NCI-H2107 treated with DMSO at 0.1 percent for 48 hours (cell line): ENCODE results near the gene GALNTL6.
A peak's percentile ranks its signal among the peaks of the same experiment; 100 is the strongest.
"Not testable (repeated sequence)": the region's sequence is repeated elsewhere in the genome, so short reads cannot be mapped to it uniquely, and the experiment has no call there.

ENCODE experiments used
- DNase-seq: peaks from one replicate; lab custom pipeline; 2025; ENCODE audit not compliant: unreplicated experiment; lab: John Stamatoyannopoulos, UW

The GALNTL6 gene

DNA sequence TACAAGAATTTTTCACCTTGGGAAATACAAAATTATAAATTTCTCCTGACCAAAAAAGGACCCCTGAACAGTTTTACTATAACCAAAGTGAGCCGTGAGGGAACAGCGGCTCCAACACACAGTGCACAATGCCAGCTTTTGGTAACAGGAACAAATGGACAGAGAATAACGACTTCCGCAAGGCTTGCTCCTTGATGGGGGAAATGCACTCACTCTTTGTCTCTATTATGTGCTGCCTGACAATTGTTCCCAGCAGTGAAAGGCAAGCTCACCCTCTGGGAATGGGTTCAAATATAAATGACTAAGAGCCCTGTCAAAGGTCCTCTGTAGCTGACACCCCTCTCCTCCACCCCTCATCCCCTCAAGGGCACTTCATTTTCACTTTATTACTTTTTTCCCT lies 1029.6 kb downstream of the GALNTL6 start:
- no peak for DNase-seq

DNA sequence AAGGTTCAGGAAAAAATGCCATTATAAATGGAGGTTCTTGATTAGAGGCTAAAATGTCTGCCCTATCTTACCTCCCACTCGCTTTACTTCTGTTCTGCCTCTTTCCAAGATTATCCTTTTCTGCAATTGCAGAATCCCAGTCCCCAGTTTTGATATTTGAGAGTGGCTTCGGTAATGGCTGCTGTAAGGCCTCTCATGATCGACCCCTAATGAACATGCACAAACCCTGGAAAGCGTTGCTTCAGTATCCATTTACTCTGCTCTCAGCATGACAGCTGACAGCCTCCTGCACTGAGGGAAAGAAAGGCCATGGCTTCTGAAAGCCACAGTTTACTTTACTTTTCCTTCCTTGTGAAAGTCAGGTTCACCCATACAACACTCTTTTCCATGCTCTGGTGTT lies 1030.0 kb downstream of the GALNTL6 start:
- DNase-seq = peak; percentile 31

GRCh38 chr4:172844556-172844955 lies 1031.4 kb downstream of the GALNTL6 start:
- no peak for DNase-seq

GRCh38 chr4:172845281-172845680 lies 1032.1 kb downstream of the GALNTL6 start:
- DNase-seq = no peak

GRCh38 chr4:172850838-172851237 lies 1037.6 kb downstream of the GALNTL6 start:
- DNase-seq = no peak

DNA sequence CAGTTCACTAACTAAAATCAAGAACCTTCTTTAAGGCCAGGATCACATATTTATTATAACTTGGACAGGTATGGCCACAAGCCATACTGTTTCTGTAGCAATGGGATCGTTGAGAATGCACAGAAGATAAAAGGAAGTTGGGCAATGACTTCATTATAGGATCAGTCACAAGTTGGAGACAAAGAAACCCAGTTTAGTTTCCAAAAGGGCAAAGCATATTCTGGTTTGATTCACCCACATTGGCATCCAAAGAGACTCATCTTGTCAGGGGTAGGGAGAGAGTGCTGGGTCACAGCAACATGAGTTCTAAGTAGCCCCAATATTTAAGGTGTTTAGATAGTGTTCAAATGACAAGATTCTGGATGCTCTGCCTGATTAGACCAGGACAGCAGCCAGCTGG lies 1038.3 kb downstream of the GALNTL6 start:
- DNase-seq = no peak

DNA sequence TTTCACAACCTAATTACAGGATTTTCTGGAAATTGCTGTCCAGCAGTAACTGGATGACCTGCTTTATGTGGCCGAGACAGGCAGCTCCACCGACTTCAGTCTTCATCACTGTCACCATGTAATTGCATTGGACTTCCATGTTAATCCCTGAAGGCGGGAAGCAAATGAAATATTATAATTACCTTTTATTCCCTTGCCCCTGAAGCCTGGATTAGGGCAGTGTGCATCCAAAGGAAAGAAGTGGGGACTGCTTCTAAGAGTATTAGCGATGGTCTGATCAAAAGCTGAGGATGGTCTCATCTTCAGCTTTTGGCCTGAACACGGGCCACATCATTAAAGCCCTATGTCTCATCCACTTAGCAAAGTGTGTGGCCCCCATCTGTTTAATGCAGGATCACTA lies 1043.8 kb downstream of the GALNTL6 start:
- DNase-seq = no peak

- no peak for DNase-seq
Measured at GRCh38 chr4:172858731-172859230, 1045.6 kb downstream of the GALNTL6 start.

- no peak for DNase-seq
Measured at GRCh38 chr4:172865103-172865502, 1051.9 kb downstream of the GALNTL6 start.

GRCh38 chr4:172865531-172866127 lies 1052.4 kb downstream of the GALNTL6 start:
- DNase-seq = no peak

- DNase-seq = no peak
Measured at GRCh38 chr4:172866421-172866820, 1053.2 kb downstream of the GALNTL6 start.

DNA sequence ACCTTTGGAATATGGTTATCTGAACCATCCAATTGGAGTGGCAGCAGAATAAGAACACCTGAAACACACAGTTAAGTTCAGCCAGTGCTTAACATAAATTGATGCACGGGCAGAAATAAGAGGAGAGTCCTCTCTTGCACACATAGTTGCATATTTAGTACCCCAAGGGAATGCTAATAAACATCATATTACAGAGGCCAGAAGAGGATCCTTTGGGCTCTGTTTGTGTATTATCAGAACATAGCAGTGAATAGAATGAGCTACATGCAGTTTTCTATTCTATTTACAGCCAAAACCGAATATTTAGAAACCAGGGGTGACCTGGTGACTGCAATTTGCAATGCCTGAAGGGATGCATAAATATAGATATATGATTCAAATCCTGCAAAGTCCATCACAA lies 1054.6 kb downstream of the GALNTL6 start:
- DNase-seq = no peak

DNA sequence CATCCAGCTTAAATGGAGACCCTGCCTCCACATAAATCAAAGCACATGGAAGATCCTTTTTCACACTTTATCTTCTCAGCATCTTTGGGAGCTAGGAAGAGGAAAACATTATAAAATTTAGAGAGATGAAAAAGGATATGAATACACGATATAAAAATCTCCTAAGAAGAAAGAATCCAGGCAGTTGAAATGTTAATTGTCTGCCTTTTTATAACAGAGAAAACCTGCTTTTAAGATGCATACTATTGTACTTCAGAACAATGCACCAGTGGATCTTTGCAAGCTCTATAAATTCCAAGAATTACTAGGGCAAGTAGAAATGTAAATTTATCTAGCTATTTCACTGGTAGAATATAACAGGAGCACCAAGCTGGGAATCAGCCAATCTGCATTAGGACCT lies 1055.1 kb downstream of the GALNTL6 start:
- DNase-seq = no peak

DNA sequence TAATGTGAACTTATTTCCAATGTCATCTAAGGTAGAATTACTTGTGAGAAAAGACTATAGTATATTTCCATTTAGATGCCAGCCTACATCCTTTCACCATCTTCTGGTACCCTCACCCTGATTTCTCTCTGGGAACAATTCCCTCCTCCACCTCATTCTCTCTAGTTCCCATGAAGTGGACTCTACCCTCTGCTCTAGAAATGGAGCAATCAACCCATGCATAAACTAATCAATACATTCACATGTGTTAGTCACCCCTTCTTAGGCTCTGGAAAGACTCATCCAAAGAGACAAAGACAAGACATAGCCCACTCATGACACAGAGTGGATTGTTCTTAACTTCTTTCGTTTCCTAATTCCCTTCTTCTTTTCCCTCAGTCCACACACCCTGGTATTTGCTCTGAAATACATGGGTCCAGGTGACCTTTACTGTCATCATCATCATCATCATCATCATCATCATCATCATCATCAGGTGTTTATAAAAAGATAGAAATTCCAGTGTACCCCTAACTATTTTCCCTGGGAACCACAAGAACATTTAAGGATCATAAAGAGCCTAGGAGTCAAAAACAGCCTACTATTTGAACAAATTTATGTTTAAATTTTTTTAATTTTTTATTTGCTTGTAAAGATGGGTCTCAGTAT lies 1056.5 kb downstream of the GALNTL6 start:
- DNase-seq = no peak

GRCh38 chr4:172871381-172871780 lies 1058.2 kb downstream of the GALNTL6 start:
- no peak for DNase-seq

DNA sequence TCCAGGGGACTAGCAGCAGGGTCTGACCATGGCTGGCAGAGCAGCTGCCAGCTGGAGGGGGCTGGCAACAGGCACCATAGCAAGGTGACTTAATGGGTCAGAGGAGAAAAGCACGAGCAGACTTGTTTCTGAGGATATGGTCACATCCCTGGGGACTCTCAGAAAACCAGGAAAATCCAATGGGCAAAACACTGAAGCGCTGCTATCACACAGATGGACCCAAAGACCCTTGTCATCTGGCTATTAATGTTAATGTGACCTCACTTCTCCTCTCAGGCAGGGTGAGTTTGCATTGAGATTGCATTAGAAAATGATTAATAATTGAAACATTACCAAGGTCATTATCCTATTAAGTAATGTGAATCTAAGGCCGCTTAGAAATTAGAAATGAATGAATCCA lies 1061.7 kb downstream of the GALNTL6 start:
- DNase-seq = no peak

GRCh38 chr4:172876394-172876793 lies 1063.2 kb downstream of the GALNTL6 start:
- DNase-seq = no peak

DNA sequence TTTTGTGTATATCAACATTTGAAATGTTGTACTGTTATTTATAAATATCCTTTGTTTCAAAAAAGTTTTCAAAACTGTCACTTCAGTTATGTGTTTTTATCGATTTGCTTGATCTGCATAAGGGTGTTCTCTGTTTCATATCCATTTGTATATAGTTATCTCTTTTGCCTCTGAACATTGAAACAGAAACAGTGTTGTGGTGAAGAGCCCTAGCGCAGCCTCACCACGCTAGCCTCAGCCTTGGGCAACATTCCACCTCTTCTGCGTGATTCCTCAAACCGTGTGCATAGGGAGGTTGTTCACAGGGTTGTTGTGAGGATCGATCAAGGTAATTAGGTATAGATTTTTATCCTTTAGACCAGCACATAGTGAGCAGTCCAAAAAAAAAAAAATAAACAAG lies 1068.4 kb downstream of the GALNTL6 start:
- no peak for DNase-seq

DNA sequence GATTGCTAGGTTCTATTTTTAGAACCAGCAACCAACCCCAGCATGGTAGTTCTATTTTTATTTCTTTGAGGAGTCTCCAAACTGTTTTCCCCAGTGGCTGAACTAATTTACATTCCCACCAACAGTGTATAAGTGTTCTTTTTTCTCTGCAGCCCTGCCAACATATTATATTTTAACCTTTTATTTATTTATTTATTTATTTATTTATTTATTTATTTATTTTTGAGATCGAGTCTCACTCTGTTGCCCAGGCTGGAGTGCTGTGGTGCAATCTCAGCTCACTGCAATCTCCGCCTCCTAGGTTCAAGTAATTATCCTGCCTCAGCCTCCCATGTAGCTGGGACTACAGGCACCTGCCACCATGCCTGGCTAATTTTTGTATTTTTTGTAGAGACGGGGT lies 1074.2 kb downstream of the GALNTL6 start:
- DNase-seq = not testable (repeated sequence)

GRCh38 chr4:172887959-172888358 lies 1074.8 kb downstream of the GALNTL6 start:
- no peak for DNase-seq

GRCh38 chr4:172892300-172892699 lies 1079.1 kb downstream of the GALNTL6 start:
- DNase-seq = no peak

GRCh38 chr4:172895699-172896098 lies 1082.5 kb downstream of the GALNTL6 start:
- no peak for DNase-seq

- no peak for DNase-seq
Measured at GRCh38 chr4:172897046-172897445, 1083.8 kb downstream of the GALNTL6 start.
